ENCODE measurements around the gene MGMT. TPM values are rescaled to one million over a fixed set of nuclear protein-coding genes. Genes with fewer than 3 reads are reported as not detected.

Gene MGMT
- total and polyA plus RNA-seq, 9 of the 15 experiments (the other 6 are each of a cell fraction or from before 2014, with no cell fraction given) = 0.03 to 0.29 (median 0.11) TPM; not detected in 4

GRCh38 chr10:129417870-129418269 lies 49.2 kb upstream of the MGMT start:
- TF ChIP-seq CEBPB (tag; IDR thresholded peaks at IDR 0.05) = no peak
- TF ChIP-seq CTCFL (IDR thresholded peaks at IDR 0.05; ENCODE audit: borderline replicate concordance, insufficient read depth, low read depth, low read length, poor library complexity, severe bottlenecking) = no peak
- TF ChIP-seq, protein P1, sequence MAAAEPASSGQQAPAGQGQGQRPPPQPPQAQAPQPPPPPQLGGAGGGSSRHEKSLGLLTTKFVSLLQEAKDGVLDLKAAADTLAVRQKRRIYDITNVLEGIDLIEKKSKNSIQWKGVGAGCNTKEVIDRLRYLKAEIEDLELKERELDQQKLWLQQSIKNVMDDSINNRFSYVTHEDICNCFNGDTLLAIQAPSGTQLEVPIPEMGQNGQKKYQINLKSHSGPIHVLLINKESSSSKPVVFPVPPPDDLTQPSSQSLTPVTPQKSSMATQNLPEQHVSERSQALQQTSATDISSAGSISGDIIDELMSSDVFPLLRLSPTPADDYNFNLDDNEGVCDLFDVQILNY (CRISPR knock-in tag; IDR thresholded peaks at IDR 0.05) = no peak
- TF ChIP-seq CHD1 (IDR thresholded peaks at IDR 0.05; ENCODE audit: low read length) = no peak
- TF ChIP-seq MYBL2 (IDR thresholded peaks at IDR 0.05; ENCODE audit: low read depth) = no peak
- no peak for TF ChIP-seq MYBL2 (CRISPR knock-in tag; IDR thresholded peaks at IDR 0.05; ENCODE audit: borderline replicate concordance)
- TF ChIP-seq KAT2B (IDR thresholded peaks at IDR 0.05; ENCODE audit: low read depth, low read length) = no peak
- TF ChIP-seq ZNF766 (CRISPR knock-in tag; conservative IDR thresholded peaks at IDR 0.05) = no peak
- TF ChIP-seq, protein P2, sequence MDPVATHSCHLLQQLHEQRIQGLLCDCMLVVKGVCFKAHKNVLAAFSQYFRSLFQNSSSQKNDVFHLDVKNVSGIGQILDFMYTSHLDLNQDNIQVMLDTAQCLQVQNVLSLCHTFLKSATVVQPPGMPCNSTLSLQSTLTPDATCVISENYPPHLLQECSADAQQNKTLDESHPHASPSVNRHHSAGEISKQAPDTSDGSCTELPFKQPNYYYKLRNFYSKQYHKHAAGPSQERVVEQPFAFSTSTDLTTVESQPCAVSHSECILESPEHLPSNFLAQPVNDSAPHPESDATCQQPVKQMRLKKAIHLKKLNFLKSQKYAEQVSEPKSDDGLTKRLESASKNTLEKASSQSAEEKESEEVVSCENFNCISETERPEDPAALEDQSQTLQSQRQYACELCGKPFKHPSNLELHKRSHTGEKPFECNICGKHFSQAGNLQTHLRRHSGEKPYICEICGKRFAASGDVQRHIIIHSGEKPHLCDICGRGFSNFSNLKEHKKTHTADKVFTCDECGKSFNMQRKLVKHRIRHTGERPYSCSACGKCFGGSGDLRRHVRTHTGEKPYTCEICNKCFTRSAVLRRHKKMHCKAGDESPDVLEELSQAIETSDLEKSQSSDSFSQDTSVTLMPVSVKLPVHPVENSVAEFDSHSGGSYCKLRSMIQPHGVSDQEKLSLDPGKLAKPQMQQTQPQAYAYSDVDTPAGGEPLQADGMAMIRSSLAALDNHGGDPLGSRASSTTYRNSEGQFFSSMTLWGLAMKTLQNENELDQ (CRISPR knock-in tag; IDR thresholded peaks at IDR 0.05; ENCODE audit: borderline replicate concordance) = no peak
- TF ChIP-seq SMARCE1 (IDR thresholded peaks at IDR 0.05) = no peak
- no peak for TF ChIP-seq NCOR1 (IDR thresholded peaks at IDR 0.05)
- no peak for TF ChIP-seq ATF7 (IDR thresholded peaks at IDR 0.05)
- TF ChIP-seq TFAM (CRISPR knock-in tag; conservative IDR thresholded peaks at IDR 0.05) = no peak
- no peak for TF ChIP-seq ZBTB8A (IDR thresholded peaks at IDR 0.05; ENCODE audit: partially characterized antibody)
- no peak for TF ChIP-seq TRIM28 (IDR thresholded peaks at IDR 0.05)
- DNase-seq (ENCODE audit: extremely low read depth in 1 of 4, low spot score in 3 of 4) (no peak), FAIRE-seq (no peak), ATAC-seq (no peak)
- in situ Hi-C loops (cut with MboI) (no loop called here), intact Hi-C loops (cut with micrococcal nuclease) (no loop called here)
- Histone ChIP-seq H3K79me2 (ENCODE audit: control insufficient read depth, insufficient read depth, low read length) (no peaks in the 10 kb centered on the region), H3K9me3 (replicated peaks; ENCODE audit: control insufficient read depth, insufficient read depth, low read depth, low read length) (no peaks in the 10 kb centered on the region), H3K4me2 (ENCODE audit: insufficient read depth, low read length) (no peak overlapping the region), H3K27me3 (ENCODE audit: control insufficient read depth in 2 of 2, insufficient read depth in 2 of 2, low read length in 2 of 2) (peaks cover 0 to 28% of the 10 kb centered on the region in 2 experiments; a peak in 2 of 5 replicates), H3K4me1 (replicated peaks in 1 of 2; ENCODE audit: control insufficient read depth in 2 of 2, insufficient read depth in 2 of 2, low read length in 2 of 2) (no peaks in the 10 kb centered on the region), H3K36me3 (ENCODE audit: control insufficient read depth, insufficient read depth, low read length) (no peaks in the 10 kb centered on the region), H3K9me1 (ENCODE audit: control insufficient read depth, insufficient read depth, low read length) (no peaks in the 10 kb centered on the region), H2AFZ (ENCODE audit: low read depth, low read length) (no peak overlapping the region), H3K9ac (ENCODE audit: insufficient read depth in 1 of 2, low read depth in 2 of 2, low read length in 2 of 2) (no peak overlapping the region), H4K20me1 (replicated peaks; ENCODE audit: control insufficient read depth, insufficient read depth, low read length) (no peaks in the 10 kb centered on the region), H3K27ac (ENCODE audit: extremely low read depth, low read depth, low read length) (no peak overlapping the region), H3K4me3 (no peak overlapping the region)
- CTCF ChIA-PET (ENCODE audit: low intra/inter-chr PET ratio) = no interaction called here
- WGBS (ENCODE audit: insufficient coverage, low coverage, missing lambda C conversion rate) = 2% methylated on average over 9 of the region's 9 CpGs
- POLR2A ChIA-PET = no interaction called here
- BruUV-seq (replicated peaks) = no TSS peak

Data from K562 (cell line).